ENCODE results near the gene SPATA31E1. TPM values are rescaled to one million over a fixed set of nuclear protein-coding genes. Genes with fewer than 3 reads are reported as not detected.

Gene SPATA31E1
- not detected in 2 replicates for total RNA-seq
- long read RNA-seq, result 0 reads

DNA sequence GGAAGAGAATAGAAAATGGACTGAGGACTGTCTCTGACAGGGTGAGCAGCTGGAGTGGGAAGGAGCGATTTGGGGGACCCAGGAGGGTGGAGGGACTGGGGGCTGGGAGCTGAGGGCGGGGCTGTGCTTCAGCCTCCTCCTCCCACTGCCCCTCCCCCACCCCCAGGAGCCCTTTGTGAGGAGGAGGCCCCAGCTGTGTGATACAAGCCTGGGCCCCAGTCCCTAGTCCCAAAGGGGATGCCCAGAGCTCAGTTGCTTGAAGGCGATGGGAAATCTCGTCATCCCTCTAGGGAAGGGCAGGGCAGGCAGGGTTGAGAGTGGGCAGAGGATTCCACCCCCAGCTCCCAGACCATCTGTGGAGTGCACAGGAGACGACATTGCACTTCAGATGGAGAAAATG, at the start of gene SPATA31E1:
Gene SPATA31E1 (plus strand): TSS at position 251 of the 400 bp plus-strand sequence. CDS start 15 bp downstream, at position 266.
- no peaks in the 10 kb centered on the region for H3K27me3 Mint-ChIP-seq (ENCODE audit: unreplicated experiment)
- H3K27ac Mint-ChIP-seq (ENCODE audit: unreplicated experiment), result no peak within 1 kb of the TSS
- H3K4me3 Mint-ChIP-seq (ENCODE audit: unreplicated experiment), result no peak within 1 kb of the TSS
- H3K36me3 Mint-ChIP-seq (ENCODE audit: unreplicated experiment), result no peaks in the 10 kb centered on the region
- DNase-seq (ENCODE audit: extremely low spot score, unreplicated experiment), result no peak
- H3K9me3 Mint-ChIP-seq (ENCODE audit: unreplicated experiment), result peaks cover 4% of the 10 kb centered on the region
- TF ChIP-seq CTCF (IDR thresholded peaks at IDR 0.05), result no peak
- H3K4me1 Mint-ChIP-seq (ENCODE audit: unreplicated experiment), result no peaks in the 10 kb centered on the region

DNA sequence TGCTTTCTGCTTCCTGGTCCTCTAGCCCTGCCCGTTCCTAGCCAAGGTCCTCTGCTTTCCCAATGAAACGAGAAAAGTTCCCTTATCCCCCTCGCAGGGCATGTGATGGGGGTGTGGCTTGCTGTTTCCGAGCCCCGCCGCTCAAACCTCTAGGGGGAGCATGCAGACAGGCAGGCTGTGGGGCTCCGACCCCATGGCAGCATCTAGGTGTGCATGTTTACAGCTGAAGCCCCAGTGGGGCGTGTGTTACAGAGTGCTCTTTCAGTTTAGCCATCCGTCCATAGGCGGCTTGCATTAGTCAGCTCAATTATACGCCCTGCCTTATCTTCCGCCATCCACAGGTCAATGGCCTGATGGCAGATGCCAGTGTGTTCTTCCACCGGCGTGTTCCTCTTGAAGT, 48.3 kb upstream of the SPATA31E1 start:
- peaks cover 44% of the 10 kb centered on the region for H3K27me3 Mint-ChIP-seq (ENCODE audit: unreplicated experiment)
- peaks cover 16% of the 10 kb centered on the region for H3K4me1 Mint-ChIP-seq (ENCODE audit: unreplicated experiment)
- H3K36me3 Mint-ChIP-seq (ENCODE audit: unreplicated experiment), result no peaks in the 10 kb centered on the region
- TF ChIP-seq CTCF (IDR thresholded peaks at IDR 0.05), result no peak
- no peak overlapping the region for H3K27ac Mint-ChIP-seq (ENCODE audit: unreplicated experiment)
- H3K4me3 Mint-ChIP-seq (ENCODE audit: unreplicated experiment), result no peak overlapping the region
- DNase-seq (ENCODE audit: extremely low spot score, unreplicated experiment), result no peak
- no peaks in the 10 kb centered on the region for H3K9me3 Mint-ChIP-seq (ENCODE audit: unreplicated experiment)

GRCh38 chr9:87836536-87836935, 46.1 kb upstream of the SPATA31E1 start:
- H3K4me1 Mint-ChIP-seq (ENCODE audit: unreplicated experiment), result no peaks in the 10 kb centered on the region
- no peak overlapping the region for H3K4me3 Mint-ChIP-seq (ENCODE audit: unreplicated experiment)
- H3K9me3 Mint-ChIP-seq (ENCODE audit: unreplicated experiment), result no peaks in the 10 kb centered on the region
- no peak for DNase-seq (ENCODE audit: extremely low spot score, unreplicated experiment)
- no peak for TF ChIP-seq CTCF (IDR thresholded peaks at IDR 0.05)
- no peaks in the 10 kb centered on the region for H3K36me3 Mint-ChIP-seq (ENCODE audit: unreplicated experiment)
- no peak overlapping the region for H3K27ac Mint-ChIP-seq (ENCODE audit: unreplicated experiment)
- peaks cover 43% of the 10 kb centered on the region for H3K27me3 Mint-ChIP-seq (ENCODE audit: unreplicated experiment)

- Mint-ChIP-seq H3K4me1 (ENCODE audit: unreplicated experiment) (no peaks in the 10 kb centered on the region), H3K4me3 (ENCODE audit: unreplicated experiment) (no peak overlapping the region), H3K27me3 (ENCODE audit: unreplicated experiment) (peaks cover 47% of the 10 kb centered on the region), H3K27ac (ENCODE audit: unreplicated experiment) (no peak overlapping the region), H3K9me3 (ENCODE audit: unreplicated experiment) (no peaks in the 10 kb centered on the region), H3K36me3 (ENCODE audit: unreplicated experiment) (no peaks in the 10 kb centered on the region)
- no peak for TF ChIP-seq CTCF (IDR thresholded peaks at IDR 0.05)
- no peak for DNase-seq (ENCODE audit: extremely low spot score, unreplicated experiment)
These were observed 45.5 kb upstream of the SPATA31E1 start for GRCh38 chr9:87836951-87837705.

- peaks cover 51% of the 10 kb centered on the region for H3K27me3 Mint-ChIP-seq (ENCODE audit: unreplicated experiment)
- H3K9me3 Mint-ChIP-seq (ENCODE audit: unreplicated experiment), result no peaks in the 10 kb centered on the region
- no peak overlapping the region for H3K27ac Mint-ChIP-seq (ENCODE audit: unreplicated experiment)
- no peak for DNase-seq (ENCODE audit: extremely low spot score, unreplicated experiment)
- H3K36me3 Mint-ChIP-seq (ENCODE audit: unreplicated experiment), result no peaks in the 10 kb centered on the region
- TF ChIP-seq CTCF (IDR thresholded peaks at IDR 0.05), result no peak
- no peak overlapping the region for H3K4me3 Mint-ChIP-seq (ENCODE audit: unreplicated experiment)
- H3K4me1 Mint-ChIP-seq (ENCODE audit: unreplicated experiment), result no peaks in the 10 kb centered on the region
These were observed 42.5 kb upstream of the SPATA31E1 start for GRCh38 chr9:87840134-87840533.

All from osteocyte (in vitro differentiated cells).